Measurements from ENCODE around the gene WDFY2.

DNA sequence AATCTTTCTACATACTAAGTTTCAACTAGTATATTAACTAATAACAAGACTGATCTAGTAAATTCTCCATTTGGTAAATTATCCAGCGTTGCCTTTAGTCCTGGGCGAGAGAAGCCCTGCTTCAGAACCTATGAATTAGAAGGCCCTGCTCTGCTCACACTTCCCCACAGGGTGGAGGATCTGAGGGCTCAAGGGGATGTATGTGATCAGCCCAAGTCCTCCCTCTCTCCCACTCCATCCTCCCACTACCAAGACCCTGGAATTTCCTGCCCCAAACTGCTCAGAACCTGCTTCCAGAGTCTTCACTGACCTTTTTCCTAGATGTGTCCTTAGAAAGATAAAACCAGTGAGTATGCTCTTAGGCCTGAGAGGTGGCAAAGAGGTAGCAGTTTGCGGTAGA is 91.6 kb downstream of the WDFY2 start:
- TF ChIP-seq POLR2A (IDR thresholded peaks at IDR 0.05): no peak
- TF ChIP-seq EP300 (IDR thresholded peaks at IDR 0.05): no peak
- TF ChIP-seq, protein P1, sequence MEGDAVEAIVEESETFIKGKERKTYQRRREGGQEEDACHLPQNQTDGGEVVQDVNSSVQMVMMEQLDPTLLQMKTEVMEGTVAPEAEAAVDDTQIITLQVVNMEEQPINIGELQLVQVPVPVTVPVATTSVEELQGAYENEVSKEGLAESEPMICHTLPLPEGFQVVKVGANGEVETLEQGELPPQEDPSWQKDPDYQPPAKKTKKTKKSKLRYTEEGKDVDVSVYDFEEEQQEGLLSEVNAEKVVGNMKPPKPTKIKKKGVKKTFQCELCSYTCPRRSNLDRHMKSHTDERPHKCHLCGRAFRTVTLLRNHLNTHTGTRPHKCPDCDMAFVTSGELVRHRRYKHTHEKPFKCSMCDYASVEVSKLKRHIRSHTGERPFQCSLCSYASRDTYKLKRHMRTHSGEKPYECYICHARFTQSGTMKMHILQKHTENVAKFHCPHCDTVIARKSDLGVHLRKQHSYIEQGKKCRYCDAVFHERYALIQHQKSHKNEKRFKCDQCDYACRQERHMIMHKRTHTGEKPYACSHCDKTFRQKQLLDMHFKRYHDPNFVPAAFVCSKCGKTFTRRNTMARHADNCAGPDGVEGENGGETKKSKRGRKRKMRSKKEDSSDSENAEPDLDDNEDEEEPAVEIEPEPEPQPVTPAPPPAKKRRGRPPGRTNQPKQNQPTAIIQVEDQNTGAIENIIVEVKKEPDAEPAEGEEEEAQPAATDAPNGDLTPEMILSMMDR (IDR thresholded peaks at IDR 0.05): no peak
- no peak for TF ChIP-seq POLR2AphosphoS5 (IDR thresholded peaks at IDR 0.05)

Measured in stomach (tissue), 4 donors.